GM19351 (cell line): ENCODE data around the gene CTPS1.

Experiments
- ATAC-seq: cut with Tn5 transposase; IDR thresholded peaks from one replicate; pipeline ENCODE4 v1.9.1; 2021; ENCODE audit warnings: mild to moderate bottlenecking, moderate library complexity; ENCODE audit not compliant: unreplicated experiment

The CTPS1 gene

GRCh38 chr1:40989066-40989465 lies 9.6 kb downstream of the CTPS1 start:
- ATAC-seq = no peak

GRCh38 chr1:40997096-40997495 lies 17.6 kb downstream of the CTPS1 start:
- ATAC-seq = no peak

GRCh38 chr1:40998668-40999067 lies 19.2 kb downstream of the CTPS1 start:
- no peak for ATAC-seq

- ATAC-seq = no peak
Measured at GRCh38 chr1:41003127-41003639, 23.7 kb downstream of the CTPS1 start.

GRCh38 chr1:41003640-41004220 lies 24.2 kb downstream of the CTPS1 start:
- peak; percentile 94 for ATAC-seq

- no peak for ATAC-seq
Measured at GRCh38 chr1:41005876-41006275, 26.4 kb downstream of the CTPS1 start.

GRCh38 chr1:41006942-41007865 lies 27.7 kb downstream of the CTPS1 start:
- ATAC-seq = no peak

GRCh38 chr1:41009466-41009865 lies 30.0 kb downstream of the CTPS1 start:
- no peak for ATAC-seq

GRCh38 chr1:41010345-41010744 lies 30.8 kb downstream of the CTPS1 start:
- no peak for ATAC-seq

- ATAC-seq = no peak
Measured at GRCh38 chr1:41013024-41013423, 33.5 kb downstream of the CTPS1 start.

GRCh38 chr1:41013796-41014195 lies 34.3 kb downstream of the CTPS1 start:
- no peak for ATAC-seq

- ATAC-seq = no peak
Measured at GRCh38 chr1:41014871-41015270, 35.4 kb downstream of the CTPS1 start.

- ATAC-seq = no peak
Measured at GRCh38 chr1:41015281-41015896, 35.9 kb downstream of the CTPS1 start.

- no peak for ATAC-seq
Measured at GRCh38 chr1:41015897-41016470, 36.5 kb downstream of the CTPS1 start.

GRCh38 chr1:41017141-41018017 lies 37.9 kb downstream of the CTPS1 start:
- no peak for ATAC-seq

GRCh38 chr1:41018018-41018410 lies 38.5 kb downstream of the CTPS1 start:
- ATAC-seq = no peak

- ATAC-seq = no peak
Measured at GRCh38 chr1:41019353-41019745, 39.9 kb downstream of the CTPS1 start.

- ATAC-seq = no peak
Measured at GRCh38 chr1:41020109-41020576, 40.6 kb downstream of the CTPS1 start.

GRCh38 chr1:41020654-41021053 lies 41.2 kb downstream of the CTPS1 start:
- ATAC-seq = no peak
